ENCODE results near the gene SLITRK3. TPM values are rescaled to one million over a fixed set of nuclear protein-coding genes. Genes with fewer than 3 reads are reported as not detected.

The SLITRK3 gene
- total RNA-seq (not detected), polyA plus RNA-seq (not detected)

GRCh38 chr3:165195640-165196576 lies at the start of gene SLITRK3:
Gene SLITRK3 (minus strand): TSS chr3:165196384. CDS start chr3:165190830, 5,554 bp downstream.
- DNase-seq: no peak
- Histone ChIP-seq H3K27ac (ENCODE audit: low read depth, low read length) (no peak within 1 kb of the TSS), H3K4me1 (ENCODE audit: insufficient read depth, low read length) (no peaks in the 10 kb centered on the region), H3K36me3 (ENCODE audit: insufficient read depth, low read length) (no peaks in the 10 kb centered on the region), H3K9me3 (ENCODE audit: low read length) (no peaks in the 10 kb centered on the region), H3K27me3 (ENCODE audit: insufficient read depth, low read length, poor library complexity, severe bottlenecking) (peaks cover 5% of the 10 kb centered on the region), H3K4me3 (ENCODE audit: low read length) (no peak within 1 kb of the TSS)
- peak within 1 kb of the TSS in 1 of 8 donors; percentile 14 for H3K27ac Mint-ChIP-seq
- H3K27me3 Mint-ChIP-seq: peaks cover 28 to 52% of the 10 kb centered on the region in 2 donors
- peak within 1 kb of the TSS in 3 of 7 donors; percentile 6 to 56 (median 43) for H3K4me3 Mint-ChIP-seq
- H3K36me3 Mint-ChIP-seq: peaks cover 0 to 2% (median 0%) of the 10 kb centered on the region in 3 donors
- peaks cover 0 to 22% (median 5%) of the 10 kb centered on the region in 3 donors for H3K4me1 Mint-ChIP-seq
- CTCF ChIA-PET: no interaction called here
- POLR2A ChIA-PET: no interaction called here
- H3K9me3 Mint-ChIP-seq: peaks cover 0 to 22% (median 13%) of the 10 kb centered on the region in 5 donors

DNA sequence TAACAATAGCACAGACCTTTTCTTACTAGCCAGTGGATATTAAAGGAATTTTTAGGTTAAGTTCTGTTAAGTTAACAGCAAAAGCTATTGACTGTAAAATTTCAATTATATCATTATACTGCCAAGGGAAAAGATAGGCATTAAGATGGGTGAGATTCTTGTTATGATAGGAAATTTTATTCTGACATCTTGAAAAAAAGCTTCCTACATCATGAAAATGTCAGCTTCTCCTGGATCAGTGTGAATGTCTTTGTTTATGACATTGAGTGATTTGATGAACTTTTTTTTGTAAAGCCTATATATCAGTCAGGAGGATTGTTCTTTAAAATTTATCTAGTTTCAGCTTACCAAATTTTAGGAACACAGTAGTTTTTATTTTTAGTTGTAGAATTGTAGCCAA lies 47.4 kb upstream of the SLITRK3 start:
- H3K9me3 Mint-ChIP-seq: peaks cover 4 to 27% (median 9%) of the 10 kb centered on the region in 5 donors
- no peaks in the 10 kb centered on the region for H3K4me1 Mint-ChIP-seq
- Histone ChIP-seq H3K4me1 (ENCODE audit: insufficient read depth, low read length) (no peaks in the 10 kb centered on the region), H3K9me3 (ENCODE audit: low read length) (no peaks in the 10 kb centered on the region), H3K27me3 (ENCODE audit: insufficient read depth, low read length, poor library complexity, severe bottlenecking) (no peaks in the 10 kb centered on the region), H3K27ac (ENCODE audit: low read depth, low read length) (no peak overlapping the region), H3K4me3 (ENCODE audit: low read length) (no peak overlapping the region), H3K36me3 (ENCODE audit: insufficient read depth, low read length) (no peaks in the 10 kb centered on the region)
- H3K36me3 Mint-ChIP-seq: no peaks in the 10 kb centered on the region
- DNase-seq: no peak
- no peak overlapping the region for H3K27ac Mint-ChIP-seq
- CTCF ChIA-PET: no interaction called here
- POLR2A ChIA-PET: no interaction called here
- H3K27me3 Mint-ChIP-seq: no peaks in the 10 kb centered on the region
- no peak overlapping the region for H3K4me3 Mint-ChIP-seq

DNA sequence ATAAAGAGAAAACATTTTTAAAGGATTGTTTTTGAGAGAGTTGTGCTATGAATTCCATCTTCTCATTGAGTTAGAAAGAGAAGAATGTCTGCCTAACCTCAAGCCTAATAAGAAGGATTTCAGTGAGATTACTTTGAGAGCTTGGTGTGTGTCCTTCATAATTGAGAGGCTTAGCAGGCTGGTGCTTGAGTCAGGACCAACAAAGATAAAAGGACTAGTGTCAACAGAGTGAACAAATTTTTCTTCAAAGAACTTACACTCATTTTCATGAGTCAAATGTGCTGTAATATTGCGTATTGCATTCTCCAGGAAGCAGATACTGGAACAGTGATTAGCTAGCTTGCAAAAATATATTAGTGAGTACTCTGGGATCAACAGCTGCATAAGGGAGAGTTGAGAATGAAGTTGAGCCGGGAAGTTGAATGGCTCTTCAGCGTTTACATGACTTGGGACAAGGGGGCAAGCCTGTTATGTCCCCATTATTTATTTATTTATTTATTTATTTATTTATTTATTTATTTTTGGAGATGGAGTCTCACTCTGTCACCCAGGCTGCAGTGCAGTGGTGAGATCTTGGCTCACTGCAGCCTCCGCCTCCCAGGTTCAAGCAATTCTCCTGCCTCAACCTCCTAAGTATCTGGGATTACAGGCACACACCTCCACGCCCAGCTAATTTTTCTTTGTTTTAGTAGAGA lies 37.5 kb upstream of the SLITRK3 start:
- CTCF ChIA-PET: no interaction called here
- no peaks in the 10 kb centered on the region for H3K36me3 ChIP-seq (ENCODE audit: insufficient read depth, low read length)

DNA sequence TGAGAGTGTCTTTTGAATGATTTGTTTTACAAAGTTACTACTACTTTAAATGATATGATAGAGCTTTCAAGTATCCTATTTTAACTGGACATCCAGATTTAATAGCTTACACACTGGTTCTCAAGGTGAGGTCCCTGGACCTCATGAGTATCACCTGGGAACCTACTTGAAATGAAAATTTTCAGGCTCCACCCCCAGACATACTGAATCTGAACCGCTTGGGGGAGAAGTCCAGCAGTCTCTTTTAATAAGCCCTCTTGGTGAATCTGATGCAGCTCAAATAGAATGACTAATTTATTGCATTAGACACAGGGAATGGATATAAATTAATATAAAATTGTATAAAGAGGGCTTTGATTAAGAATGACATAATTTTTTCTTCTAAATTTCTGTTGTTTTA lies 29.4 kb upstream of the SLITRK3 start:
- ChIA-PET POLR2A (no interaction called here), CTCF (no interaction called here)
- Mint-ChIP-seq H3K9me3 (peaks cover 0 to 26% (median 9%) of the 10 kb centered on the region in 5 donors), H3K27ac (no peak overlapping the region), H3K4me3 (no peak overlapping the region), H3K27me3 (no peaks in the 10 kb centered on the region), H3K4me1 (no peaks in the 10 kb centered on the region), H3K36me3 (no peaks in the 10 kb centered on the region)
- Histone ChIP-seq H3K9me3 (ENCODE audit: low read length) (no peaks in the 10 kb centered on the region), H3K4me3 (ENCODE audit: low read length) (no peak overlapping the region), H3K27me3 (ENCODE audit: insufficient read depth, low read length, poor library complexity, severe bottlenecking) (no peaks in the 10 kb centered on the region), H3K36me3 (ENCODE audit: insufficient read depth, low read length) (no peaks in the 10 kb centered on the region), H3K27ac (ENCODE audit: low read depth, low read length) (no peak overlapping the region), H3K4me1 (ENCODE audit: insufficient read depth, low read length) (no peaks in the 10 kb centered on the region)
- DNase-seq: no peak

More for the DNA sequence above, 37.5 kb upstream of the SLITRK3 start:
- Mint-ChIP-seq H3K4me1 (no peaks in the 10 kb centered on the region), H3K36me3 (no peaks in the 10 kb centered on the region), H3K9me3 (peaks cover 0 to 14% (median 7%) of the 10 kb centered on the region in 5 donors), H3K4me3 (no peak overlapping the region), H3K27ac (no peak overlapping the region), H3K27me3 (no peaks in the 10 kb centered on the region)
- no peak overlapping the region for H3K4me3 ChIP-seq (ENCODE audit: low read length)
- H3K4me1 ChIP-seq (ENCODE audit: insufficient read depth, low read length): no peaks in the 10 kb centered on the region
- no peaks in the 10 kb centered on the region for H3K9me3 ChIP-seq (ENCODE audit: low read length)
- DNase-seq: no peak
- no peaks in the 10 kb centered on the region for H3K27me3 ChIP-seq (ENCODE audit: insufficient read depth, low read length, poor library complexity, severe bottlenecking)
- H3K27ac ChIP-seq (ENCODE audit: low read depth, low read length): no peak overlapping the region
- POLR2A ChIA-PET: no interaction called here

GRCh38 chr3:165217739-165218138 lies 21.6 kb upstream of the SLITRK3 start:
- ChIA-PET CTCF (no interaction called here), POLR2A (no interaction called here)
- Mint-ChIP-seq H3K4me3 (no peak overlapping the region), H3K4me1 (no peaks in the 10 kb centered on the region), H3K36me3 (no peaks in the 10 kb centered on the region), H3K27ac (no peak overlapping the region), H3K27me3 (no peaks in the 10 kb centered on the region), H3K9me3 (peaks cover 2 to 8% (median 4%) of the 10 kb centered on the region in 5 donors)
- Histone ChIP-seq H3K27ac (ENCODE audit: low read depth, low read length) (no peak overlapping the region), H3K4me3 (ENCODE audit: low read length) (no peak overlapping the region), H3K9me3 (ENCODE audit: low read length) (no peaks in the 10 kb centered on the region), H3K36me3 (ENCODE audit: insufficient read depth, low read length) (no peaks in the 10 kb centered on the region), H3K27me3 (ENCODE audit: insufficient read depth, low read length, poor library complexity, severe bottlenecking) (no peaks in the 10 kb centered on the region), H3K4me1 (ENCODE audit: insufficient read depth, low read length) (no peaks in the 10 kb centered on the region)
- no peak for DNase-seq

DNA sequence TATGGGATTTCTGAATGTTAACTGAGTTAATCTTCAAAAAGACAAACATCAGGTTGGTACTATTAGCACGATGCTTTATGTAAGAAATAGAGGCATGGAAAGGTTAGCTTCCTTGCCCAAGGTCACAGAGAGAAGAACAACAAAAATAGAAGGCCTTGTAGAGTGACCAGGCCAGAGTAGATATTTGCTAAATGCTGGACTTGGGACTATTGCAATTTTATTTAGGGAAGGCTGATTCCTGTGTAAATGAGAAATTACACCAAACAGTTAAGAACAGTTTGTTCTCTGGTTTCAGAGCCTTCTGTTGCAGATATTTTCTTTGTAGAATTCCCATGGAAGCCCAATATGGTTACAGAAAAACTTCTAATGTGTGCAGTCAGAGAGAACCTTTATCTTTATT lies 16.4 kb upstream of the SLITRK3 start:
- H3K27me3 Mint-ChIP-seq: no peaks in the 10 kb centered on the region
- Histone ChIP-seq H3K36me3 (ENCODE audit: insufficient read depth, low read length) (no peaks in the 10 kb centered on the region), H3K4me3 (ENCODE audit: low read length) (no peak overlapping the region), H3K27ac (ENCODE audit: low read depth, low read length) (no peak overlapping the region), H3K4me1 (ENCODE audit: insufficient read depth, low read length) (no peaks in the 10 kb centered on the region), H3K9me3 (ENCODE audit: low read length) (no peaks in the 10 kb centered on the region), H3K27me3 (ENCODE audit: insufficient read depth, low read length, poor library complexity, severe bottlenecking) (no peaks in the 10 kb centered on the region)
- peaks cover 0 to 3% (median 2%) of the 10 kb centered on the region in 5 donors for H3K9me3 Mint-ChIP-seq
- DNase-seq: no peak
- H3K4me3 Mint-ChIP-seq: no peak overlapping the region
- POLR2A ChIA-PET: no interaction called here
- CTCF ChIA-PET: no interaction called here
- no peak overlapping the region for H3K27ac Mint-ChIP-seq
- no peaks in the 10 kb centered on the region for H3K4me1 Mint-ChIP-seq
- no peaks in the 10 kb centered on the region for H3K36me3 Mint-ChIP-seq

GRCh38 chr3:165211721-165212120 lies 15.5 kb upstream of the SLITRK3 start:
- ChIA-PET POLR2A (no interaction called here), CTCF (no interaction called here)
- Histone ChIP-seq H3K27me3 (ENCODE audit: insufficient read depth, low read length, poor library complexity, severe bottlenecking) (no peaks in the 10 kb centered on the region), H3K4me3 (ENCODE audit: low read length) (no peak overlapping the region), H3K27ac (ENCODE audit: low read depth, low read length) (no peak overlapping the region), H3K9me3 (ENCODE audit: low read length) (no peaks in the 10 kb centered on the region), H3K4me1 (ENCODE audit: insufficient read depth, low read length) (no peaks in the 10 kb centered on the region), H3K36me3 (ENCODE audit: insufficient read depth, low read length) (no peaks in the 10 kb centered on the region)
- no peak for DNase-seq
- H3K27me3 Mint-ChIP-seq: no peaks in the 10 kb centered on the region
- peaks cover 0 to 4% (median 0%) of the 10 kb centered on the region in 3 donors for H3K4me1 Mint-ChIP-seq
- no peak overlapping the region for H3K4me3 Mint-ChIP-seq
- H3K36me3 Mint-ChIP-seq: no peaks in the 10 kb centered on the region
- no peak overlapping the region for H3K27ac Mint-ChIP-seq
- H3K9me3 Mint-ChIP-seq: peaks cover 0 to 3% (median 2%) of the 10 kb centered on the region in 5 donors

DNA sequence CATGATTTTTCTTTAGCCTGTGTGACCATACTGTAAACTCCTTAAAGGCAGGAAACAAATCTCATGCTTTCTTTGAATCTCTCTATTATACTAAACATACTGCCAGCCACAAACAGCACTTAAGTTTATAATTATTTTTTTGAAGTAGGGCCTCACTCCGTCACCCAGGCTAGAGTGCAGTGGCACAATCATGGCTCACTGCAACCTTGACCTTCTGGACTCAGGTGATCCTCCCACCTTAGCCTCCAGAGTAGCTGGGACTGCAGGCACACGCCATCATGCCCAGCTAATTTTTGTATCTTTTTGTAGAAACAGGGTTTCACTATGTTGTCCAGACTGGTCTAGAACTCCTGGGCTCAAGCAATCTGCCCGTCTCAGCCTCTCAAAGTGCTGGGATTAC lies 14.5 kb upstream of the SLITRK3 start:
- Mint-ChIP-seq H3K27me3 (no peaks in the 10 kb centered on the region), H3K27ac (no peak overlapping the region), H3K36me3 (no peaks in the 10 kb centered on the region), H3K4me1 (peaks cover 0 to 5% (median 0%) of the 10 kb centered on the region in 3 donors), H3K9me3 (peaks cover 0 to 2% (median 0%) of the 10 kb centered on the region in 5 donors), H3K4me3 (no peak overlapping the region)
- Histone ChIP-seq H3K36me3 (ENCODE audit: insufficient read depth, low read length) (no peaks in the 10 kb centered on the region), H3K4me1 (ENCODE audit: insufficient read depth, low read length) (no peaks in the 10 kb centered on the region), H3K27me3 (ENCODE audit: insufficient read depth, low read length, poor library complexity, severe bottlenecking) (no peaks in the 10 kb centered on the region), H3K27ac (ENCODE audit: low read depth, low read length) (no peak overlapping the region), H3K9me3 (ENCODE audit: low read length) (no peaks in the 10 kb centered on the region), H3K4me3 (ENCODE audit: low read length) (no peak overlapping the region)
- POLR2A ChIA-PET: no interaction called here
- no peak for DNase-seq
- CTCF ChIA-PET: no interaction called here

Measured in CD8-positive, alpha-beta memory T cell (primary cell).